HPDE6-E6E7 (cell line): Measurements from ENCODE around the gene CDC20B.

ENCODE experiments used
- DNase-seq: peaks from one replicate; pipeline ENCODE4 v3.0.0; 2011; ENCODE audit warnings: missing footprints; ENCODE audit errors: extremely low spot score

Gene CDC20B, protein sequence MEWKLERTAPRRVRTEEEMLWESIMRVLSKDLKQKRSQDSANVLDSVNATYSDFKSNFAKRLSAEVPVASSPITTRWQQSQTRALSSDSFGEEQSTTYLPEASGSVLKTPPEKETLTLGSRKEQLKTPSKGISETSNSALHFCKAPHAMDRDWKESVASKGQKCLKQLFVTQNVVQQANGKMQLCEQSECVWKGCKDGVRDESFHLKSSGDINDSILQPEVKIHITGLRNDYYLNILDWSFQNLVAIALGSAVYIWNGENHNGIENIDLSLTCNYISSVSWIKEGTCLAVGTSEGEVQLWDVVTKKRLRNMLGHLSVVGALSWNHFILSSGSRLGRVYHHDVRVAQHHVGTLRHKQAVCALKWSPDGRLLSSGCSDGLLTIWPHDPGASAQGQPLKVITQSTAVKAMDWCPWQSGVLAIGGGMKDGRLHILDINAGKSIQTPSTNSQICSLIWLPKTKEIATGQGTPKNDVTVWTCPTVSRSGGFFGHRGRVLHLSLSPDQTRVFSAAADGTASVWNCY

DNA sequence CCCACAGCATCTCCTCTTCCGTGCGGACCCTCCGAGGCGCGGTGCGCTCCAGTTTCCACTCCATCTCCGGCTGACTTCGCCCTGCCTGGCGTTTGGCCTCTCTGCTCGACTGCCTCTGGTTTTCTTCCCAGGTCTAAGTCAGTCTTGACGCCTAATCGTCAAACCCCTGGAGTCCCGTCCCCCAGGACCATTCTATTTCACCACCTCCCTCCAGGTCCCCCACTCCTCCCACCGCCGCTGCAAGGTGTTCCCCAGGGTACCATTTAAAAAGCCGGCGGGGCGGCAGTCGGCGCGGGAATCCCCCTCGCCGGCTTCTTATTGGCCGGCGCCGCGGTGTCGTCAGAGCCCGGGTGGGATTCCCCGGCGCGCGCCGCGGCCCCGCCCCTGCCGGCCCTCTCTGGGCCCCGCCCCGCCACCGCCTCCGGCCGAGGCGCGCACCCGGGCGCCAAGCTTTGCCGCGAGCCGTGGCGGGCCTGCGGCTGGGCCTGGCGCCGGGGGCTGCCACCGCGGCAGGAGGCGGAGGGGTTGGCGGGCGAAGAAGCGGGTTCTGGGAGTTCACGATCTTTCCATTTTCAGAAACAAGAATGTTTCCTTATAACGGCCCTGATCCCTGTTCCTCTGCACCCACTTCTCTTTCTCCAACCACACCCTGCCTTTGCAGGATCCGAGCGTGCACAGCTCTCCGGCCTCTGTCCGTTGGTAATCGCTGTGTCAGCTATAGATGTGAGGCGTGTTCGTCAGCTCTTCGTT, at the start of gene CDC20B:
Gene CDC20B, minus strand, starts transcription at position 241 of the 750 bp plus-strand sequence. Its CDS starts 177 bp downstream, at position 64.
- DNase-seq = peak; percentile 79

DNA sequence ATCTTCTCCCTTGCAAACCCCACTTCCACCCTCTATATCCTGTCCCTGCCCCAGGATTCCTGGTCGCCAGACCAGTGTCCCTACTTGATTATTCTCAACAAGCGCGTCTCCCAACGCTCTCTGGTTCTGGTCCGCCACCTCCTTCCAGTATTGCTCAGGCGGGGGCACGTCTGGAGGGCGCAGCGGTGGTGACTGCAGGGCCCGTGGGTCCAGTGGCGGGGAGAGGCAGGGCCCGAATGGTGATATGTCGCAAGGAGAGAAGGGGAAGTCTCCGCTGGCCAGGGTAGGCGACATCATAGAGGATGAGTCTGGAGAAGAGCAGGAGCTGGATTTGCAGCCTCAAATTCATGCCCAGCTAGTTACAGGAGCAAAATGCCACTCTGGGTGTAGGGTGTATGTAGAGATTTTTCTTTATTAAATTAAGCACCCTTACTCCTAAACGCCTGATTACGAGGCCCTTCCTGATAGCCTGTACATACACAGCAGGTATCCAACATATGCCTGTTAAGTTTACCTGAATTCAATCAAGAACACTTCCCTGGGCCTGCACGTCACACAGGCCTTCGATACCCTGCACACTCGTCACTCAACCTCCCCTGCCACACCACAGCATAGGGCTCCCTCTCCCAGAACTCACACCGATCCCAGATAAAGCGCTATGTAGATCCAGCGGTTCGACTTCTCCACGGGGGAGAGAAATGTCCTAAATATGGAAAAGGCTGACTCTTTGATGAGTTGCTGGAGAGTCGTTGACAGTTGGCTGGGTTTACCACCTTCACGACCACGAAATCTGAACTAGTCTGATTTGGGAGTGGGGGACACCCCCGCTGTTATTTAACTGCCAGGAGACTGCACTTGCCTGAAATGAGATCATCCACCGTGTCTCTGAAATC, 49.4 kb upstream of the CDC20B start:
- DNase-seq = no peak

DNA sequence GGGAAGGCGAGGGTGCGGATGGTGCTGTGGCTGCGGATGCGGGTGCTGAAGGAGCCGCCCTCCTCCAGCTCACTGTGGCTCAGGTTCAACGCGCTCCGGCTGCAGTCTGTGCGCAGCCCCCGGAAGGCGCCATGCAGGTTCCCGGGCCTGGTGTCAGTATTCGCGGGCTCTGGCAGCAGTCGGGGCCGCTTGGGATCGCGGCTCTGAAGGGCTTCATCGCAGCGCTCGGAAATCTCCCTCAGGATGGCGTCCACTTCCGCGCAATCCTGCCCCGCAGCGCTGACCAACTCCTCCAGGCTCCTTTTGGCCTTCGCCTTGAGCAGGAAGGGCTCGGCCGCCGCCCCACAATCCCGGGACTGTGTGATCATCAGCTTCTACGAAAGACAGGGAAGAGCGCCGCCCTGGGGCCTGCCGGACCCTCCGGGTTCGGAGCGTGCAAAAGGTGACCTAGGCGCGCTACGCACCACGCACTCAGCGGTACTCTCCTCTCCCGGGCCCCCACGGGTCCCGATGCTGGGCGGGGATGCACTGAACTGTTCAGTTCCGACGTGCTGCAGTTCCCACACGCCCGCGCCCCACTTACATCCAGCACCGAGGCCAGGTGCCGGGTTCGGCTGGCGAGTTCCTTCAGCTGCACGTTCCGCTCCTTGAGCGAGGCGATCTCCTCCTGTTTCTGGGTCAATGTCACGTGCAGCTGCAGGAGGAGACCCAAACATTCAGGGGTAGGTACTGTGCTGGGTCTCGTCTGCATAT, 47.6 kb upstream of the CDC20B start:
- DNase-seq = no peak

DNA sequence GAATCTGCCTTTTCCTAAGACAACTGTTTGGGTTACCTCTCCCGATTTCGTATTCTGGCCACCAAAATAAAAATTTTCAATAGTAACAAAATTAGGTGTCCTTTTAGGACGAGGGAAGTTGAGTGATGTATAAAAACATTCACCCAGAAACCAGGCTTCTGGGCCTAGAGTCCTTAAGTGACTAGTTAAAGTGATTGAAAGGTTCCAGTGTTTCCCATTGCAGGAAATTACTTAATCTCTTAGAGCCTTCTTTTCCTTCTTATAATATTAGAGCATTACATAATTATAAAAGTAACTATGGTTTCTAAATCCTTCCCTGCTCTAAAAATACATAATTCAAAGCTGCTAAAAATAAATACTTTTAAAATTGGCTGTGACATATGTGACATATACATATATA, 46.8 kb upstream of the CDC20B start:
- DNase-seq = no peak

DNA sequence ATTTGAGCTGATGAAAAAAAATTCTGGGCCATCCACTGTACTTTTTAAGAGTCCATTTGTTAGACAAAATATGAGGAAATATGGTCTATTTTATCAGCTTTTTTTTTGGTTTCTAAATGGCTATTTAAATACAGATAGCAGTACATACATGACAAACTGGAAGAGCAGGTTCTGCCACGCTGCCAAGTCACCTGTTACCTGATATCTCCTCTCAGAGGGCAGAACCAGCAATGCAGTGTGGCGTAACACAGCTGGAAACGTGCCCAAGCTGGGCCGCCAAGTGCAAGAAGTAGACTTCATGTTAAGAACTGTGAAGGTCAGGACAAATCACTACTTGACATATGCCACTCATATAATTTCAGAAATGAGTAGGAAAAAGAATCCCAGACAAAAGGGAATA, 46.0 kb upstream of the CDC20B start:
- peak; percentile 86 for DNase-seq

DNA sequence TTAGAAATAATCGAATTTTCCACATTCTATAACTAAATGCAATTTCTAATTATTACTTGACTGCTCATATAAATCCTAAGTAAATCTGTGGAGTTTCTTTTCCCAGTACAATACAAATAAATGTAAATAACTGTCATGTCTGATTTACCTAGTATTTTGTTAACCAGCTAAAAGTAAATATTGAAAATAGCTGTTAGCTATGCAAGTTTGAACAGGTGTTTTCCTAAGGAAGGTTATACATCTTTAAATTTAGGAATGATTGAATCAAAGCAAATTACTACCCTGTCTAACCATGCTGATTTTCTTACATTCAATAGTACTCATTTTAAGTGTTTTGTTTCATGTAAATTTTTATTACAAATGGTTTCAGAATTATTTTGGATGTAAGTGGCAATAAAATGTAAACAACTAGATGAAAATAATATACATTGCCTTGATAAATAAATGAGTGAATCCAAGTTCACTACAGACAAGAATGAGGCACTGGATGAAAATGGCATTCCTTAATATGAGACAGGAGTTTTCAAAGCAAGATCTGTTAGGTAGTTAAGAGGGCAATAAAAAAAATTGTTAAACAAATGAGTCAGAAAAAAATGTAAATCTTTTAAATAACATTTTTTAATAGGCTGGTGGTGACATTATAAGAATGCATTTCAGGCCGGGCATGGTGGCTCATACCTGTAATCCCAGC, 38.4 kb upstream of the CDC20B start:
- no peak for DNase-seq

DNA sequence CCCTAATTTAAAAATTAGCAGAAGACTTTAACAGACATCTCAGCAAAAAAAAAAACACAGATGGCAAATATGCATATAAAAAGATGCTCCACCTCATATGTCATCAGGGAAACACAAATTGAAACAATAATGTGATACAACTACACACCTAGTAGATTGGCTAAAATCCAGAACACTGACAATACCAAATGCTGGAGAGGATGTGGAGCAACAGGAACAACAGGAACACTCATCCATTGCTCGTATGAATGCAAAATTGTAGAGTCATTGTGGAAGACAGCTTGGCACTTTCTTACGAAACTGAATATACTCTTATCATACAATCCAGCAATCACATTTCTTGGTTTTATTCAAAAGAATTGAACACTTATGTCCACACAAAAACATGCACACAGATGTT, 32.0 kb upstream of the CDC20B start:
- DNase-seq = no peak

DNA sequence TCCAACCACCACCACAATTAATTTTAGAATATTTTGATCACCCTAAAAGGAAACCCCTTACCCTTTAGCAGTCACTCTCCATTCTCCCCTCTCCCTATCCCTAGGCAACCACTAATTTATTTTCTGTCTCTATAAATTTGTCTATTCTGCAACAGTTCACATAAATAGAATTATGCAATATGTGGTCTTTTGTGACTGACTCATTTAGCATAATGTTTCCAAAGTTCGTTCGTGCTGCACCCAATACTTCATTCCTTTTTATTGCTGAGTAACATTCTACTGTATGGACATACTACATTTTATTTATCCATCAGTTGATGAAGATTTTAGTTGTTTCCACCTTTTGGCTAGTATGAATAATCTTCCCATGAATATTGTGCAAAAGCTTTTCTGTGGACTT, 18.2 kb upstream of the CDC20B start:
- no peak for DNase-seq

DNA sequence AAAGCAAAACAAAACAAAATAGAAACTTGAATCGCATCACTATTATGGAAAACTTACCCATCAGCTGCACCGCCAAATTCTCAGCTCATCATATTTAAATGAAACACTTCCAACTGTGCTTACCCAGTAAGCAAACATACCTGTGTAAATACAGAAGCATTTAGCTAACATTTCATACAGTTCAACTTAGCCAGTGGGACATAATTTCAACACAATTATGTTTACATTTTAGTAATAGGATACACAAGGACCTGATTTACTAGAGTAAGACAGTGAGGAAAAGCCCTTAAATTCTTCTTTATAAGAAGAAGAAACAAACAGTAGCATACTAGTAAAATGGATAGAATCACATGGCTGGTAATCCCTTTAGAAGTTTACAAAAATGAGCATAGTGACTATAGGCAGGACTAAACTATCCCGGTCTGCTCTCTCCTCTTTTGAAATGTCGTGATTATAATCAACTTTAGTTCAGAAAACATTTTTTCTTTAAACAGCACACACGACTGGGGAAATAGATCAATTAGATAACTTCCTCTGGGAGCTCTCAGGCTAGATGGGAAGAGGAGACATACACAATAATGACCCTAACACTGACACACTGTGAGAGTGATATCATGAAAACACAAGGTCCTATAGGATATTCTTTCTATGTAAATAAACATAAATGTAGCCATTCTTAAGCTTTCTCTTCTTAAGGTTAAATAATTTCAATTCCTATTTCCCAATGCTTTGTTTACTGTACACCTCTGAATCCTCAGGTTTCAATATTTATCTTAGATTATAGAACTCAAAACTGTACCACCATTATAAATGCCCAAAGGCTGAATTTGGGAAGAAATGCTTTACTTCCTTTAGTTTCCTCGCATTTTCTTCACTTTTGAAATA, 15.9 kb upstream of the CDC20B start:
- no peak for DNase-seq

DNA sequence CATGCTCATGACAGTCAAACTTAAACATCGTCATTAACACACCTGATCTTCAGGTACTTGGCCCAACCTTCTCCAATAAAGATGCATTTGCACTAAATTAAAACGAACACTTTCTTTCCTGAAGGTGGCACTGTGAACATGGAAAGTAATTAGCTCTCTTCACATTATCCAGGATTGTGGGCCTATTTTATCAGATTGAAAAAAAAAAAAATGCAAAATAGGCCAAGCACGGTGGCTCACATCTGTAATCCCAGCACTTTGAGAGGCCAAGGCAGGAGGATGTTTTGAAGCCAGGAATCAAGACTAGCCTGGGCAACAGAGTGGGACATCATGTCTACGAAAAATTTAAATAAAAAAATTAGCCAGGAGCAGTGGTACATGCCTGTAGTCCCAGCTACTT, 14.4 kb upstream of the CDC20B start:
- peak; percentile 45 for DNase-seq

DNA sequence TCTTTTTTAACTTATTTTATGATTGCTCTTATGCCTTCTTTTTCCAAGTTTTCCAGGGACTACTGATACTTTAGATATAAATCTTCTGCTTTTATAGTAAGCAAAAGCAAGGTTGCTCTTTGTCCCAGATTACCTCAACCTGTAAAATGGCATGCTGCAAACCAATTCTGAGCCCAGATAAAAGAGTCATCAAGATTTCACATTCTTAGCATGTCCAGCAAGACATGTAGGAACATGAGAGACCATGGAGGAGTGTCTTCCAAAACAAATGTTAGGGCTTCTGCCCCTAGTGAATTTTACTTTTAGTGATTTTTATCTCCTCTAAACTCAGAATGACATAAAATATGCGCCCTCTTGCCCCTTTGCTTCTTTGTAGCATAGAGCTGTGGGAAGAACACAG, 7.0 kb upstream of the CDC20B start:
- DNase-seq = no peak

DNA sequence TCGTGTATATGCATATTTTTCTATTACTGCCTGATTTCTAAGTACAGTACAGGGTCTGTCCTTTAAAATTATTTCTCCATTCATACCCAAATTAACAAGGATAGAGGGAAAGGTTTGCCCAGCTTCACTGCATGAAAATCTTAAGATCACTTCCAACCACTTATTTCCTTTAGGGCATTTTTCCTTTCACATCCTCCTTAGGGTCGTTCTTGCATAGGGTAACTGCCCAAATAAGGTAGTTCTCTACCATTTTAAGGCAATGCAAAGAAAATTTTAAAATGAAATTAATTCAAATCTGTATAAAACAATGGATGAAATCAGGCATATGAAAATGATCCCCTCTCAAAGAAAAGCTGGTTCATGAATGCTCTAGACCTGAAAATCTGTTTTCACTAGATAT, 4.1 kb upstream of the CDC20B start:
- no peak for DNase-seq

DNA sequence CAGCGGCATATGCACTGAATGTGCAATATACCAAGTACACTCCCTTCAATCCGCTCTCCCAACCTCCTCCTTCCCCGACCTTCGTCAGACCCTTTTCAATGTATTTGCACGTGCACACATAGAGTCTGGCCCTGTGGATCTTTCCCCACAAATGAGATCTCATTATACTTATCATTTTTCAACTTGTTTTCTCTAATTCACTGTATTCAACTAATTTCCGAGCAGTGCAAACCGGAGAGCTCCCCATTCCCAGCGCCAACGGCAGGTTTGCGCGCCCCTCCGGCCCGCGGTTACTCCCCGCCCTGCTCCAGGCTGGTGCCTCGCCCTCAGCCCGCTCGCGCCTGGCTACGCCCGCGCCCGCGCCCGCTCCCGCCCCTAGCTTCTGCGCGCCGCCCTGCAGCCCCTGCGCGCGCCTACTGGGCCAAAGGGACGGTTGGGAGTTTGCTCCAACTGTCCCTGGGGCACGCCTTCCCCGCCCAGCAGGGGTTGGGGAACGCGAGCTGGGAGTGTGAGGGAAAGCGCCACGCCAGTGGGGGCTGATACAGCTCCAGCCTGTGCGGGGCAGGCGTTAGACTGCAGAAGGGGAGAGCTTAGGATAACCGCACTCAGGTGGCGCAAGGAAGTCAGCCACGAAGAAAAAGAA, 3.3 kb upstream of the CDC20B start:
- DNase-seq = no peak

DNA sequence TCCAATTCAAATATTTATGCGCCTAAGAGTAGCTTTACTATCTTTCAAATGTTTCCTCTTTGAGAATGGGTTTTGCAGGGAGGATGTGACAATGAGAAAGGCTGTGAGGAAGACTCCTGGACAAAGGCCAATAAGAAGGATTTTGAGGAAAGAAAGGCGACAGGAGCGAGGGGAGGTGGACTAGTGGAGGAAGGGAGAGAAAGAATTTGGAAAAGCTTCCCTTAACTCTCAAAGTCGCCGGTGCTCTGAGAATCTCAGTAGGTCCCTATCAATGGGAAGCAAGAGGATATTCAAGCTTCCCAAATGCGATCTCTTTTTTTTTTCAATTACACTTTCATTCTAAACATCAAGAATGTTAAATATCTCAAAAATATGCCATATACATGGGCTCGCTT, 2.8 kb upstream of the CDC20B start:
- DNase-seq = no peak

DNA sequence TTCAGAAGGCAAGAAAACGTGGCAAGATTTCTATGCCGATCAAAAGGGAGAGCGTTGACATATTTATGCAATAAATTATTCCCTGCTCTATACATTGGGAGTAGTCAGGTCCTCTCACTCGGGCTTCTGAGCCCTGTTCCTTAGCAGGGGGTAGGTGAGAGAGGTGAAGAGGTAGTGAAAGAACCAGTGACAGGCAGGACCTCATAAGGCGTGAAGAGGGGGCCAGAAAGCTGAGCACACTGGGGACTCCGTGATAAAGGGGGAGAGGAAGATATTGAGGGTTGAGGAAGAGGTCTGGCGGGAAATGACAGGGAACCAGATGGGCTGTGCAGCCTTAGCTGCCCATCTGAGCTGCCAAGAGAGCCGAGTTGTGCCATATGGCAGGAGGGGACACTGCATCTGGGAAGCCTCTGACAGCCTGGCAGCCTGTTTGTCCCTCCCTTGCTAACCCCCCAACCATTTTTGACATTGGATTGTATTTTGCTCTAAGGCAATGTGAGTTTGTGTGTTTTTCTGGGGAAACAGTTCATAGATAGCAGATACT, 782 bp upstream of the CDC20B start:
- DNase-seq = no peak

DNA sequence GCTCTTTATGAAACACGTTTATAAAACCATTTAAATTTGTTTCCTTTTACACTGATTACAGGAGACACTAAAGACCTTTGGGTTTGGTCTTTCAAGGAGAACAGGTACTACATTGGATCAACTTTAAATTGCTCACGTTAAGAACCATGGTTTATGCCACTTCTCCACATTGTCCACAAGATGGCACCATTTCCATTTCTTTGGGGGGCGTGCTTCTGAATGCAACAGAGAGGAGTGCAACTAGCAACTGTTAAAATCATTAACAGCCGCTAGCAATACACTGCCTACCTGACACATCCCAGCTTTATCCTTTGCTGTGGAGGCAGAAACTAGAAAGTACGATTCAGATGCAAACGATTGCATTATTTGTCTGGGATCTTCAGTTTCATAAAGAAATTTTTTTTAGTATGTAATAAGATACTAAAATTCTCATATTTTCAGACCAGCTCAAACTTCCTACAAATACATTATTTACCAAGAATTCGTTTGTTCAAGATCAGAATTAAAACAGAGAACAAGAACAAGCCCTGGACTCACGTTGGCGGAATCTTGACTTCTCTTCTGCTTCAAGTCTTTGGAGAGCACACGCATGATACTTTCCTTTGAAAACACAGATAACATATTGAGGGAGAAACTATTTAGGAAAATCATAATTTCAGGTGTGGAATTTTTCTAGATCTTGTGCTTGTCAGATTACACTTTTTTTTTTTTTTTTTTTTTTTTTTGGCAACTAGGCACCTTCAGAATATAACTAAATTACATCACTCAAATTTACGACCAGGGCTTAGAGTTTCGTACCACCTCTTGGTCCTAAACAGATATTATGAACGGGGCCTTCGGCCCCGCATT, 702 bp downstream of the CDC20B start:
- DNase-seq = peak; percentile 66

DNA sequence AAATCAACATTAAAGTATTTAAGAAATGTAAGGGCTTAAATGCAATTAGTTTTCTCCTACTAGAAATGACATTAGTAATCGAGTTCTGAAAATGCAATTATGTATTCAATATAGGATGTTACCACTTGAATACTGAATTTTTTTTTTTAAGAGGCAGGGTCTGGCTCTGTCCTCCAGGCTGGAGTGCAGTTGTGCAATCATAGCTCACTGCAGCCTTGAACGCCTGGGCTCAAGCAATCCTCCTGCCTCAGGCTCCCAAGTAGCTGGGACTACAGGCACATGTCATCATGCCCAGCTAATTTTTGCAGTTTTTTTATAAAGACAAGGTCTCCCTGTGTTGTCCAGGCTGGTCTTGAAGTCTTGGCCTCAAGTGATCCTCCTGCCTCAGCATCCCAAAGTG, 1.5 kb downstream of the CDC20B start:
- no peak for DNase-seq

DNA sequence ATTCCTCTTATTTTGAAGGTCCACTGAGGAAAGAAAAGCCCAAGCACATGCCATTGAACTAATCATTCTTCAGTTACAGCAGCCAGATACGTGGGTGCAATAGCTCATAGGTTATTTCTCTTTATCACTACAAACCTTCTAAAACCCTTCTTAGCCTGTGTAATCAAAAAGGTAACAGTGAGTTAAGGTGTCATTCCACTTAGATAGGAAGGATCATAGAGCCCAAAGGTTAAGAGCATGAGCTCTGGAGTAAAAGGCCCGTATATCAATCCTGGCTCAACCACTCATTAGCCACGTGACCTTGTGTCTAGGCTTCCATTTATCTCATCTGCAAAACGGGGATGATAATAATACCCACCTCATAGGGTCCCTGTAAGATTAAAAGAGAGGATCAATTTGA, 10.3 kb downstream of the CDC20B start:
- DNase-seq = no peak
